Activated CD8-positive, alpha-beta T cell treated with anti-CD3 and anti-CD28 coated beads for 36 hours (primary cell): ENCODE data around the gene TARS3. TPM values are rescaled to one million over a fixed set of nuclear protein-coding genes. Genes with fewer than 3 reads are reported as not detected.

Experiments used
- ATAC-seq: fragments of 200-7000 bp; cut with Tn5 transposase; one replicate; pipeline ENCODE4 v1.10.0; 2021; ENCODE audit warnings: mild to moderate bottlenecking, moderate library complexity
- CTCF ChIA-PET: fragments of 350-600 bp; sonication (Branson Sonifier 250); formaldehyde crosslinking; loops from one replicate; lab custom pipeline; 2021; ENCODE audit warnings: antibody characterized with exemption; lab: Charles Lee
- POLR2A ChIA-PET: fragments of 350-600 bp; sonication (Branson Sonifier 250); formaldehyde crosslinking; loops from one replicate; lab custom pipeline; 2021; ENCODE audit warnings: antibody characterized with exemption; lab: Charles Lee
- DNase-seq: peaks from one replicate; pipeline ENCODE4 v3.0.0-alpha.2; 2020
- H3K27ac Mint-ChIP-seq: one replicate; pipeline ENCODE4 v1.8.0; 2021; ENCODE audit warnings: mild to moderate bottlenecking, mixed read lengths
- H3K27me3 Mint-ChIP-seq: one replicate; pipeline ENCODE4 v1.8.0; 2021; ENCODE audit warnings: mixed read lengths
- H3K36me3 Mint-ChIP-seq: one replicate; pipeline ENCODE4 v1.8.0; 2021; ENCODE audit warnings: low read depth, mixed read lengths
- H3K4me1 Mint-ChIP-seq: one replicate; pipeline ENCODE4 v1.8.0; 2021; ENCODE audit warnings: low read depth, mixed read lengths
- H3K4me3 Mint-ChIP-seq: one replicate; pipeline ENCODE4 v1.8.0; 2021; ENCODE audit warnings: mild to moderate bottlenecking, moderate library complexity, mixed read lengths
- H3K9me3 Mint-ChIP-seq: one replicate; pipeline ENCODE4 v1.8.0; 2021; ENCODE audit warnings: mixed read lengths
- CTCF ChIP-seq: fragments of 200-600 bp; IDR thresholded peaks from one replicate; pipeline ENCODE4 v1.8.0; 2022; ENCODE audit warnings: antibody characterized with exemption, mild to moderate bottlenecking
- intact Hi-C: fragments of 100-400 bp; cut with micrococcal nuclease; formaldehyde crosslinking; loops from one replicate; pipeline ENCODE4 v1.10.0; 2022
- total RNA-seq, 2 experiments: library from RNA; stranded (reverse); gene quantifications; one replicate each; pipeline ENCODE4 v1.2.3, GENCODE V29; 2021

Gene TARS3
- total RNA-seq, 2 experiments from 2014 or later = 7.2 to 8.3 TPM

- no peak overlapping the region for H3K4me3 Mint-ChIP-seq
- intact Hi-C loops = no loop called here
- ATAC-seq = no peak
Measured at GRCh38 chr15:101686718-101687117, 37.6 kb downstream of the TARS3 start.

GRCh38 chr15:101684877-101685276, 39.4 kb downstream of the TARS3 start:
- Mint-ChIP-seq H3K4me1 (peaks cover 6% of the 10 kb centered on the region), H3K9me3 (no peaks in the 10 kb centered on the region), H3K4me3 (no peak overlapping the region), H3K27ac (no peak overlapping the region), H3K27me3 (no peaks in the 10 kb centered on the region), H3K36me3 (peaks cover 15% of the 10 kb centered on the region)
- CTCF ChIA-PET = no interaction called here
- no peak for DNase-seq
- no peak for TF ChIP-seq CTCF
- ATAC-seq = no peak
- POLR2A ChIA-PET = no interaction called here
- intact Hi-C loops = no loop called here

More at GRCh38 chr15:101686718-101687117, 37.6 kb downstream of the TARS3 start:
- no peak for TF ChIP-seq CTCF
- H3K4me1 Mint-ChIP-seq = peaks cover 10% of the 10 kb centered on the region
- peaks cover 15% of the 10 kb centered on the region for H3K36me3 Mint-ChIP-seq
- no peaks in the 10 kb centered on the region for H3K9me3 Mint-ChIP-seq
- no peak overlapping the region for H3K27ac Mint-ChIP-seq
- CTCF ChIA-PET = no interaction called here
- H3K27me3 Mint-ChIP-seq = no peaks in the 10 kb centered on the region
- no peak for DNase-seq
- POLR2A ChIA-PET = no interaction called here

- no peak overlapping the region for H3K27ac Mint-ChIP-seq
- peaks cover 14% of the 10 kb centered on the region for H3K36me3 Mint-ChIP-seq
- no peaks in the 10 kb centered on the region for H3K9me3 Mint-ChIP-seq
- ChIA-PET CTCF (no interaction called here), POLR2A (no interaction called here)
- intact Hi-C loops = no loop called here
- H3K27me3 Mint-ChIP-seq = no peaks in the 10 kb centered on the region
- H3K4me3 Mint-ChIP-seq = no peak overlapping the region
- peaks cover 2% of the 10 kb centered on the region for H3K4me1 Mint-ChIP-seq
- no peak for TF ChIP-seq CTCF
- ATAC-seq (no peak), DNase-seq (no peak)
Measured at GRCh38 chr15:101684384-101684783, 39.9 kb downstream of the TARS3 start.

GRCh38 chr15:101679806-101680205, 44.5 kb downstream of the TARS3 start:
- H3K27me3 Mint-ChIP-seq = no peaks in the 10 kb centered on the region
- no peak for TF ChIP-seq CTCF
- no peak overlapping the region for H3K4me3 Mint-ChIP-seq
- no peak for ATAC-seq
- H3K36me3 Mint-ChIP-seq = peaks cover 13% of the 10 kb centered on the region
- CTCF ChIA-PET = no interaction called here
- intact Hi-C loops = no loop called here
- H3K27ac Mint-ChIP-seq = no peak overlapping the region
- POLR2A ChIA-PET = no interaction called here
- no peak for DNase-seq
- no peaks in the 10 kb centered on the region for H3K9me3 Mint-ChIP-seq
- no peaks in the 10 kb centered on the region for H3K4me1 Mint-ChIP-seq

GRCh38 chr15:101676921-101677329, 47.3 kb downstream of the TARS3 start:
- Mint-ChIP-seq H3K9me3 (no peaks in the 10 kb centered on the region), H3K4me3 (no peak overlapping the region), H3K27me3 (no peaks in the 10 kb centered on the region), H3K4me1 (peaks cover 6% of the 10 kb centered on the region), H3K27ac (no peak overlapping the region), H3K36me3 (peaks cover 22% of the 10 kb centered on the region)
- ATAC-seq = no peak
- ChIA-PET POLR2A (no interaction called here), CTCF (no interaction called here)
- no peak for TF ChIP-seq CTCF
- intact Hi-C loops = no loop called here
- DNase-seq = no peak
